Measurements from ENCODE around the gene PRSS23. TPM values are rescaled to one million over a fixed set of nuclear protein-coding genes. Genes with fewer than 3 reads are reported as not detected.

PRSS23 gene
- total RNA-seq (2014; rRNA removed; shearing (Covaris generic)) (not detected in 2 replicates), total RNA-seq (2022) (not detected in 2 replicates), Bru-seq, nascent RNA (percentile 10 among the genes with signal in this experiment), BruChase-seq, experiment 1, labeled RNA remaining after a 6-hour chase (percentile 5 among the genes with signal in this experiment), BruChase-seq, experiment 2, labeled RNA remaining after a 2-hour chase (percentile 12 among the genes with signal in this experiment)
- long read RNA-seq, result 0 reads

GRCh38 chr11:86800076-86800959 lies at the start of gene PRSS23:
Gene PRSS23, plus strand, starts transcription at chr11:86800542. Its CDS starts 7,102 bp downstream, at chr11:86807644.
- Histone ChIP-seq H3K36me3 (ENCODE audit: insufficient read depth, low read length) (no peaks in the 10 kb centered on the region), H2AFZ (ENCODE audit: low read length) (no peak within 1 kb of the TSS), H3K9me3 (ENCODE audit: low read length) (no peaks in the 10 kb centered on the region), H3K9me2 (ENCODE audit: insufficient read depth, low read length) (no peaks in the 10 kb centered on the region), H4K20me1 (ENCODE audit: insufficient read depth, low read length) (no peaks in the 10 kb centered on the region), H3K4me3 (ENCODE audit: low read depth, low read length, poor library complexity, severe bottlenecking) (no peak within 1 kb of the TSS), H3K27ac (ENCODE audit: low read depth, low read length, poor library complexity, severe bottlenecking) (no peak within 1 kb of the TSS), H3K79me2 (ENCODE audit: insufficient read depth, low read depth, low read length) (no peaks in the 10 kb centered on the region), H3K4me2 (ENCODE audit: low read length) (no peak within 1 kb of the TSS), H3K4me1 (ENCODE audit: insufficient read depth, low read length, poor library complexity, severe bottlenecking) (no peaks in the 10 kb centered on the region)
- no TSS peak for BruUV-seq (replicated peaks)
- ChIA-PET POLR2A (no interaction called here), CTCF (ENCODE audit: unreplicated experiment) (no interaction called here)
- no peak for TF ChIP-seq EZH2phosphoT487 (IDR thresholded peaks at IDR 0.05; ENCODE audit: borderline replicate concordance, low read depth, low read length)
- no peak for TF ChIP-seq CTCF (conservative IDR thresholded peaks at IDR 0.05; ENCODE audit: low read length)
- no peak for DNase-seq (ENCODE audit: low spot score)
- intact Hi-C loops (cut with micrococcal nuclease; ENCODE audit: unreplicated experiment), result no loop called here

- TF ChIP-seq CTCF (conservative IDR thresholded peaks at IDR 0.05; ENCODE audit: low read length) (no peak), EZH2phosphoT487 (IDR thresholded peaks at IDR 0.05; ENCODE audit: borderline replicate concordance, low read depth, low read length) (no peak)
- Histone ChIP-seq H3K9me3 (ENCODE audit: low read length) (no peaks in the 10 kb centered on the region), H2AFZ (ENCODE audit: low read length) (no peak overlapping the region), H3K4me3 (ENCODE audit: low read depth, low read length, poor library complexity, severe bottlenecking) (no peak overlapping the region), H4K20me1 (ENCODE audit: insufficient read depth, low read length) (no peaks in the 10 kb centered on the region), H3K79me2 (ENCODE audit: insufficient read depth, low read depth, low read length) (no peaks in the 10 kb centered on the region), H3K9me2 (ENCODE audit: insufficient read depth, low read length) (no peaks in the 10 kb centered on the region), H3K27ac (ENCODE audit: low read depth, low read length, poor library complexity, severe bottlenecking) (no peak overlapping the region), H3K36me3 (ENCODE audit: insufficient read depth, low read length) (no peaks in the 10 kb centered on the region), H3K4me1 (ENCODE audit: insufficient read depth, low read length, poor library complexity, severe bottlenecking) (no peaks in the 10 kb centered on the region), H3K4me2 (ENCODE audit: low read length) (no peak overlapping the region)
- no peak for DNase-seq (ENCODE audit: low spot score)
- BruUV-seq (replicated peaks), result no TSS peak
- CTCF ChIA-PET (ENCODE audit: unreplicated experiment), result no interaction called here
- intact Hi-C loops (cut with micrococcal nuclease; ENCODE audit: unreplicated experiment), result no loop called here
- POLR2A ChIA-PET, result interaction anchor here (0.8 kb wide), 1 partner anchor 349 kb away, joined by 5 read pairs; no protein-coding TSS in a partner anchor
Observed at GRCh38 chr11:86753459-86753858, 46.9 kb upstream of the PRSS23 start.
